ENCODE data around the gene MT1F.

Gene MT1F

GRCh38 chr16:56625943-56626654, 31.7 kb upstream of the MT1F start:
- DNase-seq: peak; percentile 73

- no peak for DNase-seq
These were observed 31.1 kb upstream of the MT1F start for GRCh38 chr16:56626685-56627084.

DNA sequence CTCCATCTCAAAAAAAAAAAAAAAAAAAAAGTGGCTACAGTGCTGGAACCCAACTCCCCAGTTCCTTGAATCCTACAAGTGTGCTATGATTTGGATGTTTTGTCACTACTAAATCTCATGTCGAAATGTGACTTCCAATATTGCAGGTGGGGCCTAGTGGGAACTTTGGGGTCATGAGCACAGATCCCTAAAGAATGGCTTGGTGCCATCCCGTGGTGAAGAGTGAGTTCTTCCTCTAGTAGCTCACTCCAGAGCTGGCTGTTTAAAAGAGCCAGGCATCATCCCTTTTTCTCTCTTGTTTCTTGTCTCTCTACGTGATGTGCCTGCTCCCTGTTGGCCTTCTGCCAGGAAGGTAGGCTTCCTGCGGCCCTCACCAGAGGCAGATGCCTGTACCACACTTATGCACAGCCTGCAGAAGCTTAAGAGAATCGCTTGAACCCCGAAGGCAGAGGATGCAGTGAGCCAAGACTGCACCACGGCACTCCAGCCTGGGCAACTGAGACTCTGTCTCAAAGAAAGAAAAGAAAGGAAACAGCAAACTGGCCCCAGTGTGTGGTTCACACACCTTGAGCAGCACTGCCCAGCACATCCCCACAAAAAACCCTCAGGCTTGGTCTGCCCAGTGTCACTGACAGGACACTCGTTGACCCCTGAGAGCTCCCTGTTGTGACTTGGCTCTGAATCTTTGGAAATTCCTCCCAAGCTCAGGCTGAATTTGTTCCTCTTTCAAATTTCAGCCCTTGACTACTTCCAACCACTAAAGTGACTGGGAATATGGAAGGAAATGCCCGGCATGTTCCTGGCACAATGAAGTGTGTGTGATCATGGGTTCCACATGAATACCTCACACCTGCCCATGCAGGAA, 29.0 kb upstream of the MT1F start:
- DNase-seq: peak; percentile 13

DNA sequence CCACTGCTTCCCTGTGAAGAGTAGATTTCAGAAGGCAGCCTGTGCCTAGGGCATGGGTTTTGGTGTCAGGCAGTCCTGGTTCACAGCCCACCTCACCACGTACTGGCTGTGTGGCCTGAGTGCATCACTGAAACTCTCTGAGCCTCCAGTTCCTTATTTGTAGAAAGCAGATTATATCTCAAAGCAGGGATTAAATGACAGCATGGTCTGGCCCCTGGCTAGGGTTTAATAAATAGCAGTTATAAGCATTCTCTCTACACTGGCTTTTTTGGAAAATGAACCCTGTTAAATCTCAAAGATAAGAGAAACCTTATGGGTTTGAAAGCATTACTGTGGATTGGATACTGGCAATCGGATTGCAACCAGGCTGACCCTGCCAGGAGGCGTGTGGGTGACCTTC, 28.2 kb upstream of the MT1F start:
- DNase-seq: no peak

DNA sequence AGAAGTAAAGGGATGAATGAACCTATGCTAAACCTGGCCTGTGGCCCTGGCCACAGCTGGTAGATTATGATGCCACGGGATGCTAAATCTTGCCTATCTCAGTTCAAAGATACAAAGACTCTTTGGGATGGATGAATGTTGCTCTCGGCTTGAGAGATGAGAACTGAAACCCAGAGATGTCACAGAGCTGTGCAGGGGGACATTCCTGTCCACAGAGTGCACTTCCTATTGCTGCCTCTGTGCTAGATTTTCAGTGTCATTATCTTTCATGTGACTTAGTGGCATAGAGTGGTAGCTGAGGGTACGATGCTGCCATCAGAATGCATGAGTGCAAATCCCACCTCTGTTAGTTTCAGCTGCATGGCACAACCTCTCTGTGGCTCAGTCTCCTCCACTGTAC, 27.6 kb upstream of the MT1F start:
- DNase-seq: no peak

DNA sequence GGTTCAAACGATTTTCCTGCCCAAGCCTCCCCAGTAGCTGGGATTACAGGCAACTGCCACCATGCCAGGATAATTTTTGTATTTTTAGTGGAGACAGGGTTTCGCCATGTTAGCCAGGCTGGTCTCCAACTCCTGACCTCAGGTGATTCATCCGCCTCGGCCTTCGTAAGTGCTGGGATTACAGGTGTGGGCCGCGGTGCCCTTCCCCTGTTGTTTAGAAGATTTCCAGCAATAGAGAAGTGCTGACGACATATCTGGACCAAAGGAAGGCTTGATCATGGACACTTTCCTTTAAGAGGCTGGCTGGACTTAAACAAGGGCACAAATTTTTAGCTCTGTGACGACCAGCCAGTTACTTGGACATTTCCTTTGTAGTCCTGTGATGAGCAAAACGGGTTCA, 26.6 kb upstream of the MT1F start:
- no peak for DNase-seq

GRCh38 chr16:56631832-56632155, 26.0 kb upstream of the MT1F start:
- no peak for DNase-seq

GRCh38 chr16:56632156-56632847, 25.5 kb upstream of the MT1F start, which contains the start of gene MT1M:
MT1M (plus strand) TSS chr16:56632659; CDS start chr16:56632732, 73 bp downstream.
- DNase-seq: peak; percentile 28

- no peak for DNase-seq
These were observed 24.9 kb upstream of the MT1F start for GRCh38 chr16:56632848-56633365.

DNA sequence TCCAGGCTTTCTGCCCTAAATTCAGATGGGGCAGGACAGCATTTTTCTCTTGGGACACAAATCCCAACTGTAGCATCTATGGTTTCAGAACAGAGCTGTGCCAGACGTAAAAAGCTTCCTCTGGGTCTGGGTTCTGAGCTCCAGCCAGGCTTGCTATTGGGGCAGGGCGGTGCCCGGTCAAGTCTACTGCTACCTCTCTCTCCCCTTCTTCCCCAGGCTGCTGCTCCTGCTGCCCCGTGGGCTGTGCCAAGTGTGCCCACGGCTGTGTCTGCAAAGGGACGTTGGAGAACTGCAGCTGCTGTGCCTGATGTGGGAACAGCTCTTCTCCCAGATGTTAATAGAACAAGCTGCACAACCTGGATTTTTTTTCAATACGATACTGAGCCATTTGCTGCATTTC, 24.2 kb upstream of the MT1F start:
- no peak for DNase-seq

DNA sequence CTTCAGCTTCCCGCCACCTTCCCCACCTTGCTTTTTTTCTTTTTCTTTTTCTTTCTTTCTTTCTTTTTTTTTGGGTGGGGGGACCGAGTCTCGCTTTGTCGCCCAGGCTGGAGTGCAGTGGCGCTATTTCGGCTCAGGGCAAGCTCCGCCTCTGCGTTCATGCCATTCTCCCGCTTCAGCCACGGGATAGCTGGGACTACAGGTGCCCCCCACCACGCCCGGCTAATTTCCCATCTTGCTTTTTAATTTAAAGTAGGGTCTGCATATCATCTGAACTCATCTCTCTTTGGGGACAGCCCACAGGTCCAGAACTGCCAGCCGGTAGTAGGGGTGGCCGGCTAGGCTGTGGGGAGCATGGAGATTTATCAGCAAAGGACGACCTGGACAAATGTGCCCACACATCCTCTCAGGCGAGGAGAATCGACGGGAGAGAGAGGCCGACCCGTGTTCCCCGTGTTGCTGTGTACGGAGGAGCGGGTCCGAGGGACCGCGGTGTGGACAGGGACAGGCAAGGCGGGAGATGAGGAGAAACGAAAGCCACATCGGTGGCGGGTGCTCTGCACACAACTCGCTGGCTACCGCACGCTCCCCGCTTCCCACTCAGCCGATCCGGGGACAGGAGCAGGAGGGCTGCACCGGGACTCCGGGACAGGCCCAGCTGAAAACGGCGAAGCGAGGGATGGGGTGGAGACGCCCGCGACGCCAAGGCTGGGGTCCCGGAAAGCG, 22.9 kb upstream of the MT1F start:
- no peak for DNase-seq

- DNase-seq: no peak
These were observed 22.3 kb upstream of the MT1F start for GRCh38 chr16:56635441-56635967.

DNA sequence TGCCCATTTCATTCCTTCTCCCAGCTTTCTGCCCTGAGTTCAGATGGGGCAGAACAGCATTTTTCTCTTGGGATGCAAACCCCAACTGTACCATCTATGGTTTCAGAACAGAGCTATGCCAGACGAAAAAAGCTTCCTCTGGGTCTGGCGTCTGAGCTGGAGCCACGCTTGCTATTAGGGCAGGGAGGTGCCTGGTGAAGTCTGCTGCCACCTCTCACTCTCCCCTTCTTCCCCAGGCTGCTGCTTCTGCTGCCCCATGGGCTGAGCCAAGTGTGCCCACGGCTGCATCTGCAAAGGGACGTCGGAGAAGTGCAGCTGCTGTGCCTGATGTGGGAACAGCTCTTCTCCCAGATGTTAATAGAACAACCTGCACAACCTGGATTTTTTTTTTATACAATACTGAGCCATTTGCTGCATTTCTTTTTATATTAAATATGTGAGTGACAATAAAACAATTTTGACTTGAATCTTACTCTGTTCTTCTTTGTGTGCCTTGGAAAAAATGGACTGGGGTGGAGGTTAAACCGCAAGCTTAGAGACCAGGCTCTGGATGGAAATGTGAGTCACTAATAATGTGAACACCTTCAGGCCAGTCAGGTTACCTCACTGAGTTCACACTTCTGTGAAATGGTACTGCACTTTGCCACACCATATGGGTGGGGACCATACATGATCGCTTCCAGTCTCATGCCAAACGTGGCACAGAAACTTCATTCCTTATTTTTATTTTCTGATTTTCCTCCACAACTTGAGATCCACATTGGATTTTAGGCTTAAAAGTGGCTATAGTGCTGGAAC, 20.9 kb upstream of the MT1F start:
- DNase-seq: no peak

GRCh38 chr16:56637814-56638750, 19.7 kb upstream of the MT1F start, which contains the start of gene MT1A:
MT1A (plus strand) TSS chr16:56638666; CDS start chr16:56638739, 73 bp downstream.
- peak; percentile 59 for DNase-seq

DNA sequence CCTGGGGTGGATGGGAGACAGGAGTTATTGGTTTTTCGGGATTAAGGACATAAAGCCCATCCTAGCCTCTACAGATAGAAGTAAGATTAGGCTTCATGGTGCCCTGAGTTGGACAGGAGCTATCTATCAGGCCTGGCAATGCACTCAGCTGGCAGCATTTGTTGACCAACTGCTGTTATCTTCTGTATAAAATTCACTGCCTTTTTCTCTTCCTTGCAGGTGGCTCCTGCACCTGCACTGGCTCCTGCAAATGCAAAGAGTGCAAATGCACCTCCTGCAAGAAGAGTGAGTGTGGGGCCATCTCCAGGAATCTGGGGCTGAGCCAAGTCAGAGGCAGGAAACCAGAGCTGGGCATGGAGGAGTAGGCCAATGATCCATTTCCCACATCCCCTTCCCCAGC, 18.7 kb upstream of the MT1F start:
- DNase-seq: no peak

DNA sequence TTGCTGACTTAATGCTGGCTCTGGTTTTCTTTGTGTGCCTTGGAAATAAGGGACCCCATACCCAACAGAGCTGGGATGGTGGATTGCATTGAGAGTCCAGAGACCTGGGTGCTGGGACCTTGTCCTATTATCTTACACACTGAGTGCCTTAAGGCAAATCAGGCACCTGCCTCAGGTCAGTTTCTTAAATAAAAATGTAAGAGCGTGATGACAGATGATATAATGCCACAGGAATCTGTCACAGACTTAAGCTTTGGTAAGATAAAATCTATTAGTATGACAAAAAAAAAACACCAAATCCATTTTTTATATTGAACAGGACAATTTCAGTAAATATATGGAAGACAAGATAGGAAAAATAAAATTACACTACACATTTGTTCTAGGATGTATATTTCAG, 17.7 kb upstream of the MT1F start:
- no peak for DNase-seq

- DNase-seq: no peak
These were observed 16.6 kb upstream of the MT1F start for GRCh38 chr16:56641166-56641565.

DNA sequence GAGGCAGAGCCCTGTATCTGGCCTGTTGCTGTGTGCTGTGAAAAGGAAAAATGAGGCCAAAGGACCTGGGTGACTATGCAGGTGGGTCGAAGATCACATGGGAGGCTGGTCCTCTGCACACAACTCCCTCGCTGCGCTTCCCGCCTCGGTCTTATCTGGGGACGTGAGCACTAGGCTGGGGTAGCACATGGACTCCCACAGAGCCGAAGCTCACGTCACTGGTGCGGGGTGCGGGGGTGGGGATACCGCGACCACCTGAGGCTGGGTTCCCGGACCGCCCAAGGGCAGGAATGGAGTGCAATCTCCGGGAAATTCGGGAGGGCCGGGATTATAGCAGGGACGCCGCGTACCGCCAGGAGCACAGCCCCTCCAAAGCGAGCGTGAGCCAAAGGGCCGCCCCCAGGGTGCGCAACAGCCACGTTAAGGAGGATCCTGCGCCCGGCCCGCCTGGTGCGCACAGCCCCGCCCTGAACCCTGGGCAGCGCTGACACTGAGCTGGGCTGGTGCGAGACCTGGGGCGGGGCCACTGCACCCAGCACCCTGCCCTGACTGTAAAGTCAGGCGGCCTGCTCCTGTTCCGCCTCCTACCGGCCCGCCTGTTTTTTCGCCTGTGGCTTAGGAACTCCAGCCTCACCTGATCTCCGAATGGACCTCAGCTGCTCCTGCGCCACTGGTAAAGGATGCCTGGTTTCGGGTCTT, 14.5 kb upstream of the MT1F start:
- DNase-seq: peak; percentile 55

GRCh38 chr16:56643833-56644232, 13.9 kb upstream of the MT1F start:
- no peak for DNase-seq

DNA sequence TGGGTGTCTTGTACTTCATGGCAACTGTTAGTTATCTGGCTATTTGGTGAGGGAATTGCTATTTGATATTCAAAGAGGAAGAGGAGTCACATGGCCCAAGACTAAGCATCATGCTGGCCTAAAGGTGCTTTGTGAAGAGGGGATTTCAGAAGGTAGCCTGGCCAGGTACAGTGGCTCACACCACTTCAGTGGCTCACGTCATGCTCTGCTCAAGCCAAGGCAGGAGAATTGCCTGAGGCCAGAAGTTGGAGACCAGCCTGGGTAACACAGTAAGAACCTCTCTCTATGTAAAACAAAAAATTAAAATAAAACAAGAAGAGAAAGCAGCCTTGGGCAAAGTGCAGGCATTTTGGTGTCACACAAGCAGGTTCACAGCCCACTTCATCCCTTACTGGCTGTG, 12.4 kb upstream of the MT1F start:
- no peak for DNase-seq

All from EL (cell line).